Omental fat pad (tissue), 4 donors: Measurements from ENCODE around the gene ATF5. TPM values are rescaled to one million over a fixed set of nuclear protein-coding genes. Genes with fewer than 3 reads are reported as not detected.
"Not testable (repeated sequence)": the region's sequence is repeated elsewhere in the genome, so short reads cannot be mapped to it uniquely, and the experiment has no call there.

Source experiments
- ATAC-seq: fragments of 150-250 bp; one replicate; pipeline ENCODE4 v1.9.1; 2016; ENCODE audit warnings: mild to moderate bottlenecking, moderate library complexity; ENCODE audit not compliant: low FRiP score
- DNase-seq: peaks from one replicate; pipeline ENCODE4 v3.0.0-alpha.2; 2019; ENCODE audit warnings: low spot score
- total RNA-seq, 4 donors: library from RNA; depleted of rRNA; stranded (reverse); fragments of >200 nt; gene quantifications; one replicate each; pipeline ENCODE4 v1.1.0, GENCODE V29; 2016
- TF ChIP-seq, protein P1 (sequence below), 3 donors: fragments of 450-650 bp; IDR thresholded peaks; one replicate each; pipeline ENCODE4 v1.5.1; 2016 to 2017; ENCODE audit warnings: antibody characterized with exemption in 3 of 3, mild to moderate bottlenecking in 3 of 3, moderate library complexity in 2 of 3

The ATF5 gene
- total RNA-seq, 4 donors from 2014 or later = 10.2 to 17.7 (median 15.7) TPM

DNA sequence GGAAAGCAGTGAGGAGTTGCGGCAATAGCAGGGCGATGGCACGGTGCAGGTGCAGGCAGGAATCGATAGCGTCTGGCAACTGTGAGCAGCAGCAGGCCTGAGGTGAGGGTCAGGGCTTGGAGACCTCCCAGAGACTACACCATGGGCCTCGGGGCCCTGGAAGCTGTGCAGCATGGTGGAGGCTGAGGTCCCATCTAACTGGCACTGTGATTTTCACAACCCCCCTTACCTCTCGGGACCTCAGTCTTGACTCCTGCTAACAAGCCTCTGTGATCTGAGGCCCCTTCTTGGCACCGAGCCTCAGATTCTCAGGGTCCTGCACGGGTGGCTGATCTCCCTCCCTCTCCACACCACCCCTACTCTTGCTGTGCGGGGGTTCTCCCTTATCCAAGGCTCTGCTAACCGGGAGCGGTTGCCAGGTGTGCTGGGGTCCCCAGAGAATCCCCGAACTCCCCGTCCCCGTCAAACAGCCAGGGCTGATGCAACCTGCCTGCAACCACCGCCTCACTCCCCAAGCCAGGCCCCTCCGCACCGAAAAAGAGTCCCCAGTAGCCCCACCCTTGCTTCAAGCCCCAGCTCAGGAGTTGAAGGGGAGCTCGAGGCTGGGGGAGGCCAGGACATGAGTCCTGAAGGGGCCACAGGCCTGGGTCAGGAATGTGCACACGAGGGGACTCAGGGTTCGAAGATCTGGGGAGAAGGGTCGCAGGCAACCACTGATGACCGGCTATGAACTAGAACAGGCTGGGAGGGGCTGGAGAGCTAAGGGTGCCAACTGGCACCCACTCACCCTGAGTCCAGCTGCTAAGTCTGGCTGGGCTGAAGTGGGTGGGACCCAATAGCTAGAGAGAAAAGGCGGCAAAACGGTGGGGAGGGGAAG is 4.8 kb upstream of the ATF5 start:
- TF ChIP-seq, protein P1, sequence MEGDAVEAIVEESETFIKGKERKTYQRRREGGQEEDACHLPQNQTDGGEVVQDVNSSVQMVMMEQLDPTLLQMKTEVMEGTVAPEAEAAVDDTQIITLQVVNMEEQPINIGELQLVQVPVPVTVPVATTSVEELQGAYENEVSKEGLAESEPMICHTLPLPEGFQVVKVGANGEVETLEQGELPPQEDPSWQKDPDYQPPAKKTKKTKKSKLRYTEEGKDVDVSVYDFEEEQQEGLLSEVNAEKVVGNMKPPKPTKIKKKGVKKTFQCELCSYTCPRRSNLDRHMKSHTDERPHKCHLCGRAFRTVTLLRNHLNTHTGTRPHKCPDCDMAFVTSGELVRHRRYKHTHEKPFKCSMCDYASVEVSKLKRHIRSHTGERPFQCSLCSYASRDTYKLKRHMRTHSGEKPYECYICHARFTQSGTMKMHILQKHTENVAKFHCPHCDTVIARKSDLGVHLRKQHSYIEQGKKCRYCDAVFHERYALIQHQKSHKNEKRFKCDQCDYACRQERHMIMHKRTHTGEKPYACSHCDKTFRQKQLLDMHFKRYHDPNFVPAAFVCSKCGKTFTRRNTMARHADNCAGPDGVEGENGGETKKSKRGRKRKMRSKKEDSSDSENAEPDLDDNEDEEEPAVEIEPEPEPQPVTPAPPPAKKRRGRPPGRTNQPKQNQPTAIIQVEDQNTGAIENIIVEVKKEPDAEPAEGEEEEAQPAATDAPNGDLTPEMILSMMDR (IDR thresholded peaks at IDR 0.05) = no peak
- DNase-seq (no peak), ATAC-seq (no peak)

DNA sequence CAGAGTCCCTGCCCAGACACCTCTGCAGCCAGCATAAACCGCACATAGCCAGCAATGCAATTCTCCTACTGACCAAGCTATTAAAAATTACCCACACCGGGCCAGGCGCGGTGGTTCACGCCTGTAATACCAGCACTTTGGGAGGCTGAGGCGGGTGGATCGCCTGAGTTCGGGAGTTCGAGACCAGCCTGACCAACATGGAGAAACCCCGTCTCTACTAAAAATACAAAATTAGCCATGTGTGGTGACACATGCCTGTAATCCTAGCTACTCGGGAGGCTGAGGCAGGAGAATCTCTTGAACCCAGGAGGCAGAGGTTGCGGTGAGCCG is 4.2 kb upstream of the ATF5 start:
- not testable (repeated sequence) for ATAC-seq, DNase-seq

DNA sequence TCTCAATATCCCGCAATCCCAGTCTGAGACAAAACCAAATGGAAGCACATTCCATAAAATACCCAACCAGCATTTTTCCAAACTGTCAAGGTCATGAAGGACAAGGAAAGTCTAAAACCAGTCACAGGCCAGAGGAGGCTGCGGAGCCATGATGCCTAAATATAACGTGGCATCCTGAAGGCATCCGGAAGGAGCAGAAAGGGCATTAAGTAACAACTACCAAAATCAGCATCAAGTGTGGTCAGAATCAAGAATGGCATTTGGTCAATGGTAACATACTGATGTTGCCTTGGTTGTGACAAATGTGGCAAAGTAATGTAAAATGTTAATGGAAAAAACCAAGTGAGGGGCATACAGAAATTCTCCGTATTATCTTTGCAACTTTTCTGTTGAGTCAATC is 3.5 kb upstream of the ATF5 start:
- TF ChIP-seq, protein P1 (IDR thresholded peaks at IDR 0.05) = no peak
- DNase-seq (no peak), ATAC-seq (no peak)

- TF ChIP-seq, protein P1 (IDR thresholded peaks at IDR 0.05) = no peak
- DNase-seq (no peak), ATAC-seq (no peak)
Observed at GRCh38 chr19:49926515-49926914, 2.5 kb upstream of the ATF5 start.

DNA sequence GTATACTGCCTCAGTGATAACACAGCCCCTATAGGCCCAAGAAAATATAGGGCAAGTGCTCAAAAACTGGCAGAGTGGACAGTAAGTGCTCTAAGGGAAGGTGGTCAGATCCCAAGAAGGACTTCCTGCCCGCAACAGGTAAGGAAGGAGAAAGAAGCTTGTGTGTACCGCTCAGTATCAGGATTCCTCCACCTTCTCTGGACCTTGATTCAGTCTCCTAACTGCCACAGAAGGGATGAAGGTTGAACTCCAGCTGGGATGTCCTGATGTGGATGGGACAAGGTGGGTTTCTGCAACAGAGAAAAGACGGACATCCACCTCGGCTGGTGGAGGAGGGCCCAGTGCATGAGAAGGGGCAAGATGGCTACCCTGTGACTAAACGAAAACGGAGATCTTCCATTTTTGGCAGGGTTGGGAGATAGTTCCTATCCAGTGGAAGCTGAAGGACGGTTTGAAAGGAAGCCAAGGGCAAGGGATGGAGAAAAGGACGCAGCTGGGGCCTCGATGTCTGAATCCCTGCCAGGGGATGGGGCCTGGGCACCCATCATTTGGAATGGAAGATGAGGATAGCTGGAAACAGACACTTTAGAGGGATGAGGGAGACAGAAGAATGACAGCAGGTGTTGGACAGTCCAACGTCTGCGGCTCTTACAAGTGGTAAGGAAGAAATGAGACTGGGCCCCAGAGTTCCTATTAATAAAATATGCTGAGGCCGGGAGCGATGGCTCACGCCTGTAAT is 1.3 kb upstream of the ATF5 start:
- DNase-seq = no peak
- TF ChIP-seq, protein P1 (IDR thresholded peaks at IDR 0.05) = no peak
- no peak for ATAC-seq

GRCh38 chr19:49929611-49930482 is 842 bp downstream of the ATF5 start:
- peak; percentile 82 for DNase-seq
- ATAC-seq = peak; percentile 91
- TF ChIP-seq, protein P1 (IDR thresholded peaks at IDR 0.05) = no peak

DNA sequence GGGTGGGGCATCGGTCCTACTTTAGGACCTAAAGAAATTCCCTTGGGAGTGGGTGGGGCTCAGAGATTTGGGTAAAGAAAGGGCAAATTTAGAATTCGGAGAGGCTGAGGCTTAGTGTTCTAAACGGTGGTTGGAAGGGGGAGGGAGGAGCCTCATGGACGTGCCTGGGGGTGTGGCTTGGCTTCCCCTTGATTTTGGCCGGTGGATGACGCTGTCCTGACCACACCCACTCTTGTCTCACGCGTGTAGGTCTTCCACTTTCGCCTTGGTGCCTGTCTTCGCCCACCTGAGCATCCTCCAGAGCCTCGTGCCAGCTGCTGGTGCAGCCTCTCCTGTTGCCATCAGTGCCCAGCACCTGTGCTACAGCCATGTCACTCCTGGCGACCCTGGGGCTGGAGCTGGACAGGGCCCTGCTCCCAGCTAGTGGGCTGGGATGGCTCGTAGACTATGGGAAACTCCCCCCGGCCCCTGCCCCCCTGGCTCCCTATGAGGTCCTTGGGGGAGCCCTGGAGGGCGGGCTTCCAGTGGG is 1.5 kb downstream of the ATF5 start:
- DNase-seq = no peak
- TF ChIP-seq, protein P1 (IDR thresholded peaks at IDR 0.05) = no peak
- no peak for ATAC-seq
